ENCODE measurements around the gene HACD4. TPM values are rescaled to one million over a fixed set of nuclear protein-coding genes. Genes with fewer than 3 reads are reported as not detected.

HACD4 gene
- 0.69 to 1.1 TPM (median 1.0 TPM) in 5 replicates for total RNA-seq (2022; extraction: Qiagen RNA extraction; ENCODE audit: low read depth)

GRCh38 chr9:21031091-21031807 is at the start of gene HACD4:
Gene HACD4 (minus strand): TSS chr9:21031640. CDS start chr9:21031590, 50 bp downstream.

GRCh38 chr9:21077781-21078180 is 46.3 kb upstream of the HACD4 start, which contains the start of gene IFNB1:
Gene IFNB1 (minus strand): TSS chr9:21077942. CDS start chr9:21077869, 73 bp downstream.

Other genes with a start within 250 kb of the HACD4 start
- not detected in 5 replicates for gene IFNB1, start 46.3 kb upstream of the HACD4 start, total RNA-seq (2022; extraction: Qiagen RNA extraction; ENCODE audit: low read depth)
- gene IFNW1, start 110.2 kb upstream of the HACD4 start, total RNA-seq (2022; extraction: Qiagen RNA extraction; ENCODE audit: low read depth), result not detected in 5 replicates
- not detected in 5 replicates for gene IFNA21, start 135.0 kb upstream of the HACD4 start, total RNA-seq (2022; extraction: Qiagen RNA extraction; ENCODE audit: low read depth)
- not detected in 5 replicates for gene IFNA4, start 155.9 kb upstream of the HACD4 start, total RNA-seq (2022; extraction: Qiagen RNA extraction; ENCODE audit: low read depth)
- not detected in 5 replicates for gene IFNA7, start 170.6 kb upstream of the HACD4 start, total RNA-seq (2022; extraction: Qiagen RNA extraction; ENCODE audit: low read depth)
- gene IFNA10, start 175.5 kb upstream of the HACD4 start, total RNA-seq (2022; extraction: Qiagen RNA extraction; ENCODE audit: low read depth), result not detected in 5 replicates
- not detected in 5 replicates for gene IFNA16, start 185.7 kb upstream of the HACD4 start, total RNA-seq (2022; extraction: Qiagen RNA extraction; ENCODE audit: low read depth)
- gene IFNA17, start 196.6 kb upstream of the HACD4 start, total RNA-seq (2022; extraction: Qiagen RNA extraction; ENCODE audit: low read depth), result not detected in 5 replicates
- not detected in 5 replicates for gene IFNA14, start 208.4 kb upstream of the HACD4 start, total RNA-seq (2022; extraction: Qiagen RNA extraction; ENCODE audit: low read depth)